COLO668 (cell line): ENCODE data around the gene CHPF2.

Experiments
- DNase-seq: peaks from one replicate; lab custom pipeline; 2025; ENCODE audit not compliant: unreplicated experiment; lab: John Stamatoyannopoulos, UW

Gene CHPF2

DNA sequence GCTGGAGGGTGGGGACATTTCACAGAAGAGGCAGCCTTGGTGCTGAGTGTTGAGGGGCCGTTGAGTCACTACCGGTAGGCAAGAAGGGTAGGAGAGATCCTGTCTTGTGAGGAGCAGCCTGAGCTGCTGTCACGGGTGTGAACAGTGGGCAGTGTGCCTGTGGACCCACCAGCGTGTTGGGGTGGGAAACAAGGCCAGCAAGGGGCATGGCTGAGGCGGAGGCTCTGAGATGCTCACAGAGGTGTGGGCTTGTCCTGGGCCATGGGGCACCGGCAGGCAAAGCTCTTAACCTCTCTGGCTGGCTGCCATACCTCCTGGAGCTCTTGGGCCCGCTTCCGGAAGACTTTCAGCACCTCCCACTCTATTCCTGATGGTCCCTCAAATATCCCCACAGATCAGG lies 49.8 kb downstream of the CHPF2 start:
- no peak for DNase-seq

- no peak for DNase-seq
Measured at GRCh38 chr7:151283302-151283701, 51.0 kb downstream of the CHPF2 start.

DNA sequence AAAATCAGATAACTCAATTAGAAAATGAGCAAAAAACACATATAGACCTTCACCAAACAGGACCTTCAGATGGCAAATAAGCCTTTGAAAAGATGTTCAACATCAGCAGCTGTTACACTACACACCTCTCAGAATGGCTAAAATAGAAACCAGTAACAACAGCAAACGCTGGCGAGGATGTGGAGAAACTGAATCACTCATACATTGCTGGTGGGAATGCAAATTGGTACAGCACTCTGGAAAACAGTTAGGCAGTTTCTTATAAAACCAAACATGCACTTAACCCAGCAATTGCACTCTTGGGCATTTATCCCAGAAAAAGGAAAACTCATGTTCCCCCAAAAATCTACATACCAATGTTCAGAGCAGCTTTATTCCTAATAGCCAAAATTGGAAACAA lies 53.9 kb downstream of the CHPF2 start:
- no peak for DNase-seq
